Neural cell (in vitro differentiated cells): ENCODE results near the gene CTCF. TPM values are rescaled to one million over a fixed set of nuclear protein-coding genes. Genes with fewer than 3 reads are reported as not detected.

ENCODE experiments used
- H2AFZ ChIP-seq: fragments of 200-600, 300-800 bp; sonication (generic), shearing (Covaris generic); 2 replicates; pipeline ENCODE4 v1.6.0; 2014; ENCODE audit warnings: low read depth, mild to moderate bottlenecking, antibody characterized with exemption, low read length, moderate library complexity
- H3F3A ChIP-seq: fragments of 200-600 bp; shearing (Covaris generic); 2 replicates; pipeline ENCODE4 v1.6.1; 2016; ENCODE audit warnings: mild to moderate bottlenecking, moderate library complexity, mixed read lengths, antibody characterized with exemption, low read length; ENCODE audit not compliant: insufficient read depth, poor library complexity, severe bottlenecking
- H3K27ac ChIP-seq: fragments of 200-600, 300-800 bp; sonication (generic), shearing (Covaris generic); 2 replicates; pipeline ENCODE4 v1.5.1; 2014; ENCODE audit warnings: mild to moderate bottlenecking, low read length, moderate library complexity
- H3K27me3 ChIP-seq: fragments of 300-800, 200-600 bp; sonication (generic), shearing (Covaris generic); 2 replicates; pipeline ENCODE4 v1.6.0; 2014; ENCODE audit warnings: mild to moderate bottlenecking, low read depth, low read length, moderate library complexity; ENCODE audit not compliant: insufficient read depth
- H3K36me3 ChIP-seq: fragments of 300-800, 200-600 bp; sonication (generic), shearing (Covaris generic); 2 replicates; pipeline ENCODE4 v1.5.1; 2014; ENCODE audit warnings: mild to moderate bottlenecking, antibody characterized with exemption, low read length, moderate library complexity; ENCODE audit not compliant: insufficient read depth
- H3K4me2 ChIP-seq: fragments of 300-800, 200-600 bp; sonication (generic), shearing (Covaris generic); 2 replicates; pipeline ENCODE4 v1.6.0; 2014; ENCODE audit warnings: mild to moderate bottlenecking, low read length
- H3K4me3 ChIP-seq: fragments of 300-800, 200-600 bp; sonication (generic), shearing (Covaris generic); 2 replicates; pipeline ENCODE4 v1.5.1; 2014; ENCODE audit warnings: mild to moderate bottlenecking, low read length, moderate library complexity
- H3K79me2 ChIP-seq: fragments of 200-600 bp; shearing (Covaris generic); replicated peaks from 2 replicates; pipeline ENCODE4 v1.6.0; 2014; ENCODE audit warnings: mild to moderate bottlenecking, low read length, moderate library complexity; ENCODE audit not compliant: insufficient read depth
- H3K9ac ChIP-seq: fragments of 300-800, 200-600 bp; sonication (generic), shearing (Covaris generic); 2 replicates; pipeline ENCODE4 v1.6.1; 2016; ENCODE audit warnings: mild to moderate bottlenecking, low read length, mixed read lengths
- H3K9me2 ChIP-seq: fragments of 200-600 bp; shearing (Covaris generic); 2 replicates; pipeline ENCODE4 v1.6.1; 2016; ENCODE audit warnings: mild to moderate bottlenecking, low read length, mixed read lengths; ENCODE audit not compliant: insufficient read depth
- H3K9me3 ChIP-seq: fragments of 200-600, 300-800 bp; sonication (generic), shearing (Covaris generic); 2 replicates; pipeline ENCODE4 v1.6.1; 2016; ENCODE audit warnings: mild to moderate bottlenecking, mixed run types, low read length, moderate library complexity, mixed read lengths
- H4K20me1 ChIP-seq: fragments of 200-600 bp; shearing (Covaris generic); 2 replicates; pipeline ENCODE4 v1.6.1; 2016; ENCODE audit warnings: mild to moderate bottlenecking, mixed run types; ENCODE audit not compliant: insufficient read depth
- EP300 ChIP-seq: fragments of 450-650 bp; conservative IDR thresholded peaks from 2 replicates; pipeline ENCODE4 v1.6.1; 2014; ENCODE audit warnings: antibody characterized with exemption, mild to moderate bottlenecking, moderate library complexity; ENCODE audit not compliant: poor library complexity, severe bottlenecking
- EZH2 ChIP-seq: fragments of 200-600, 300-800 bp; shearing (Covaris generic), sonication (generic); IDR thresholded peaks from 2 replicates; pipeline ENCODE4 v1.6.1; 2014; ENCODE audit warnings: antibody characterized with exemption, low read length, borderline replicate concordance, mild to moderate bottlenecking; ENCODE audit not compliant: insufficient read depth, poor library complexity, severe bottlenecking
- MXI1 ChIP-seq: fragments of 450-650 bp; conservative IDR thresholded peaks from 2 replicates; pipeline ENCODE4 v1.6.1; 2014; ENCODE audit warnings: antibody characterized with exemption, mild to moderate bottlenecking; ENCODE audit not compliant: poor library complexity, severe bottlenecking
- POLR2AphosphoS5 ChIP-seq: IDR thresholded peaks from 2 replicates; pipeline ENCODE4 v1.6.1; 2012
- RAD21 ChIP-seq: fragments of 450-650 bp; conservative IDR thresholded peaks from 2 replicates; pipeline ENCODE4 v1.6.1; 2014; ENCODE audit warnings: antibody characterized with exemption, mild to moderate bottlenecking, moderate library complexity
- SMC3 ChIP-seq: fragments of 450-650 bp; conservative IDR thresholded peaks from 2 replicates; pipeline ENCODE4 v1.6.1; 2014; ENCODE audit warnings: antibody characterized with exemption, mild to moderate bottlenecking, moderate library complexity; ENCODE audit not compliant: poor library complexity
- TAF1 ChIP-seq: IDR thresholded peaks from 2 replicates; pipeline ENCODE4 v1.6.1; 2012; ENCODE audit warnings: low read depth
- polyA plus RNA-seq: library from polyadenylated mRNA; depleted of rRNA; stranded (reverse); fragments of >200 nt; gene quantifications from 2 replicates; pipeline ENCODE4 v1.2.3, GENCODE V29; 2014
- TF ChIP-seq, protein P1 (sequence below): IDR thresholded peaks from 2 replicates; pipeline ENCODE4 v1.6.1; 2012; ENCODE audit warnings: borderline replicate concordance
- TF ChIP-seq, protein P2 (sequence below): fragments of 450-650 bp; IDR thresholded peaks from 2 replicates; pipeline ENCODE4 v1.5.1; 2014; ENCODE audit warnings: antibody characterized with exemption, mild to moderate bottlenecking, moderate library complexity; ENCODE audit not compliant: poor library complexity, severe bottlenecking

The CTCF gene
- polyA plus RNA-seq, 1 donor from 2014 or later: 42.8 TPM

DNA sequence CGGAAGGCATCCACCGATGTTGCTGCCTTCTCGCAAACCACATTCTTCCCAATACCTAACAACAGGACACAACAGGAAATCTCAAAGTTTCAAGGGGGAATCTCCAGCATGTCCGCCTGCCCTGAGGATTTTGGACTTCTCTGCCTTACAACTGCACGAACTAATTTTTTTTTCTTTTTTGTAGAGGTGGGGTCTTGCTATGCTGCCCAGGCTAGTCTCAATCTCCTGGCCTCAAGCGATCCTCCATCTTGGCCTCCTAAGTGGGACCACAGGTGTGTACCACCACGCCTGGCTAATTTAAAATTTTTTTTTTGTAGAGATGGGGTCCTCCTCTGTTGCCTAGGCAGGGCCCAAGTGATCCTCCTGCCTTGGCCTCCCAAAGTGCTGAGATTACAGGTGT lies 113.7 kb downstream of the CTCF start:
- Histone ChIP-seq H3K4me2 (no peak overlapping the region), H3K36me3 (no peaks in the 10 kb centered on the region), H3K79me2 (no peaks in the 10 kb centered on the region), H3K9me2 (no peaks in the 10 kb centered on the region), H3K9me3 (no peaks in the 10 kb centered on the region), H2AFZ (no peak overlapping the region), H3F3A (no peaks in the 10 kb centered on the region), H4K20me1 (no peaks in the 10 kb centered on the region), H3K4me3 (no peak overlapping the region), H3K27ac (no peak overlapping the region), H3K9ac (no peak overlapping the region), H3K27me3 (no peaks in the 10 kb centered on the region)
- TF ChIP-seq TAF1: no peak
- TF ChIP-seq, protein P1, sequence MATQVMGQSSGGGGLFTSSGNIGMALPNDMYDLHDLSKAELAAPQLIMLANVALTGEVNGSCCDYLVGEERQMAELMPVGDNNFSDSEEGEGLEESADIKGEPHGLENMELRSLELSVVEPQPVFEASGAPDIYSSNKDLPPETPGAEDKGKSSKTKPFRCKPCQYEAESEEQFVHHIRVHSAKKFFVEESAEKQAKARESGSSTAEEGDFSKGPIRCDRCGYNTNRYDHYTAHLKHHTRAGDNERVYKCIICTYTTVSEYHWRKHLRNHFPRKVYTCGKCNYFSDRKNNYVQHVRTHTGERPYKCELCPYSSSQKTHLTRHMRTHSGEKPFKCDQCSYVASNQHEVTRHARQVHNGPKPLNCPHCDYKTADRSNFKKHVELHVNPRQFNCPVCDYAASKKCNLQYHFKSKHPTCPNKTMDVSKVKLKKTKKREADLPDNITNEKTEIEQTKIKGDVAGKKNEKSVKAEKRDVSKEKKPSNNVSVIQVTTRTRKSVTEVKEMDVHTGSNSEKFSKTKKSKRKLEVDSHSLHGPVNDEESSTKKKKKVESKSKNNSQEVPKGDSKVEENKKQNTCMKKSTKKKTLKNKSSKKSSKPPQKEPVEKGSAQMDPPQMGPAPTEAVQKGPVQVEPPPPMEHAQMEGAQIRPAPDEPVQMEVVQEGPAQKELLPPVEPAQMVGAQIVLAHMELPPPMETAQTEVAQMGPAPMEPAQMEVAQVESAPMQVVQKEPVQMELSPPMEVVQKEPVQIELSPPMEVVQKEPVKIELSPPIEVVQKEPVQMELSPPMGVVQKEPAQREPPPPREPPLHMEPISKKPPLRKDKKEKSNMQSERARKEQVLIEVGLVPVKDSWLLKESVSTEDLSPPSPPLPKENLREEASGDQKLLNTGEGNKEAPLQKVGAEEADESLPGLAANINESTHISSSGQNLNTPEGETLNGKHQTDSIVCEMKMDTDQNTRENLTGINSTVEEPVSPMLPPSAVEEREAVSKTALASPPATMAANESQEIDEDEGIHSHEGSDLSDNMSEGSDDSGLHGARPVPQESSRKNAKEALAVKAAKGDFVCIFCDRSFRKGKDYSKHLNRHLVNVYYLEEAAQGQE: no peak
- no peak for TF ChIP-seq RAD21
- TF ChIP-seq EZH2: no peak
- TF ChIP-seq POLR2AphosphoS5: no peak
- TF ChIP-seq SMC3: no peak
- TF ChIP-seq MXI1: no peak
- TF ChIP-seq, protein P2, sequence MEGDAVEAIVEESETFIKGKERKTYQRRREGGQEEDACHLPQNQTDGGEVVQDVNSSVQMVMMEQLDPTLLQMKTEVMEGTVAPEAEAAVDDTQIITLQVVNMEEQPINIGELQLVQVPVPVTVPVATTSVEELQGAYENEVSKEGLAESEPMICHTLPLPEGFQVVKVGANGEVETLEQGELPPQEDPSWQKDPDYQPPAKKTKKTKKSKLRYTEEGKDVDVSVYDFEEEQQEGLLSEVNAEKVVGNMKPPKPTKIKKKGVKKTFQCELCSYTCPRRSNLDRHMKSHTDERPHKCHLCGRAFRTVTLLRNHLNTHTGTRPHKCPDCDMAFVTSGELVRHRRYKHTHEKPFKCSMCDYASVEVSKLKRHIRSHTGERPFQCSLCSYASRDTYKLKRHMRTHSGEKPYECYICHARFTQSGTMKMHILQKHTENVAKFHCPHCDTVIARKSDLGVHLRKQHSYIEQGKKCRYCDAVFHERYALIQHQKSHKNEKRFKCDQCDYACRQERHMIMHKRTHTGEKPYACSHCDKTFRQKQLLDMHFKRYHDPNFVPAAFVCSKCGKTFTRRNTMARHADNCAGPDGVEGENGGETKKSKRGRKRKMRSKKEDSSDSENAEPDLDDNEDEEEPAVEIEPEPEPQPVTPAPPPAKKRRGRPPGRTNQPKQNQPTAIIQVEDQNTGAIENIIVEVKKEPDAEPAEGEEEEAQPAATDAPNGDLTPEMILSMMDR: no peak
- no peak for TF ChIP-seq EP300

DNA sequence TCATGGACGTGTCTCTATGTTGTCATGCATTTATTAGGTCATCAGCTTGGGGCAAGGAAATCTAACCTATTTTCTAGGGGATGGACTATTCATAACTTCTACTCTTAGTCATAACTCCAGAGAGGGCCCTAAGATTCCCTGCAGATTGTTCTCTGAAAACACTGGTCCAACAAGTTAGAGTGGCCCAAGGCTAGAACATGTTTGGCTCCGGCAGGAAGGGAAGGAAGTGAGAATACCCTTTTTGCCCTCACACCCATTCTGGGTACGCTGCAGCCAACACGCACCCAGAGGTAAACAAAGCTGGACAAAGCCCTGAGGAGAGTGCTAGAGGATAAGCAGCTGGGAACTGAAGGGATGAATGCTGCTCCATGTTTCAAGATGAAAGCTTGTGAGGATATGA lies 114.2 kb downstream of the CTCF start:
- Histone ChIP-seq H3K27ac (no peak overlapping the region), H3K9me3 (no peaks in the 10 kb centered on the region), H3K36me3 (no peaks in the 10 kb centered on the region), H3K79me2 (no peaks in the 10 kb centered on the region), H3K9ac (no peak overlapping the region), H3K4me2 (no peak overlapping the region), H3F3A (no peaks in the 10 kb centered on the region), H3K27me3 (no peaks in the 10 kb centered on the region), H3K9me2 (no peaks in the 10 kb centered on the region), H2AFZ (no peak overlapping the region), H3K4me3 (no peak overlapping the region), H4K20me1 (no peaks in the 10 kb centered on the region)
- TF ChIP-seq RAD21: no peak
- TF ChIP-seq, protein P2: no peak
- TF ChIP-seq SMC3: no peak
- TF ChIP-seq EZH2: no peak
- TF ChIP-seq, protein P1: no peak
- no peak for TF ChIP-seq TAF1
- no peak for TF ChIP-seq MXI1
- TF ChIP-seq POLR2AphosphoS5: no peak
- no peak for TF ChIP-seq EP300
